Breast epithelium (tissue), 4 donors: Measurements from ENCODE around the gene KCMF1. TPM values are rescaled to one million over a fixed set of nuclear protein-coding genes. Genes with fewer than 3 reads are reported as not detected.

ENCODE experiments used
- DNase-seq, 2 donors: peaks; one replicate each; pipeline ENCODE4 v3.0.0-alpha.2; 2019; ENCODE audit warnings: low spot score in 2 of 2
- H3K27ac ChIP-seq, 2 donors: fragments of 200-600 bp; sonication (generic) in 1 of 2; one replicate each; pipeline ENCODE4 v1.5.1; 2016 to 2019; ENCODE audit warnings: mild to moderate bottlenecking in 1 of 2
- H3K27me3 ChIP-seq, 2 donors: fragments of 200-600 bp; sonication (generic) in 1 of 2; one replicate each; pipeline versions ENCODE4 v1.5.1 to v1.6.0; 2017 to 2019; ENCODE audit warnings: control low read depth in 1 of 2, mild to moderate bottlenecking in 1 of 2
- H3K36me3 ChIP-seq: fragments of 200-600 bp; one replicate; pipeline ENCODE4 v1.5.1; 2019
- H3K4me1 ChIP-seq, 2 donors: fragments of 200-600 bp; sonication (generic); one replicate each; pipeline ENCODE4 v1.5.1; 2016 to 2019; ENCODE audit warnings: control low read depth in 1 of 2
- H3K4me3 ChIP-seq, 3 donors: fragments of 200-600 bp; sonication (generic); 1 replicate in 2 of 3; 2 replicates in 1 of 3; pipeline ENCODE4 v1.5.1; 2016 to 2019; ENCODE audit warnings: mild to moderate bottlenecking in 3 of 3, moderate library complexity in 2 of 3
- H3K9me3 ChIP-seq, 2 donors: fragments of 200-600 bp; sonication (generic) in 1 of 2; one replicate each; pipeline ENCODE4 v1.5.1; 2016 to 2019; ENCODE audit warnings: control low read depth in 1 of 2
- CTCF ChIP-seq, 3 donors: fragments of 450-650 bp; IDR thresholded peaks; one replicate each; pipeline ENCODE4 v1.5.1; 2016 to 2017; ENCODE audit warnings: antibody characterized with exemption in 3 of 3, mild to moderate bottlenecking in 3 of 3, moderate library complexity in 3 of 3
- POLR2A ChIP-seq: fragments of 450-650 bp; IDR thresholded peaks from one replicate; pipeline ENCODE4 v1.6.1; 2016; ENCODE audit warnings: antibody characterized with exemption, mild to moderate bottlenecking, moderate library complexity
- POLR2AphosphoS5 ChIP-seq, 3 donors: sonication (generic); formaldehyde crosslinking; IDR thresholded peaks; one replicate each; pipeline ENCODE4 v1.6.1; 2017; ENCODE audit warnings: antibody characterized with exemption in 3 of 3
- intact Hi-C: fragments of 100-400 bp; cut with DNase I; formaldehyde crosslinking; loops from one replicate; pipeline ENCODE4 v1.15.1; 2023; ENCODE audit warnings: low total_unique reads
- total RNA-seq, 3 donors: library from RNA; depleted of rRNA; stranded (reverse); fragments of >200 nt; gene quantifications; one replicate each; pipeline ENCODE4 v1.1.0, GENCODE V29; 2016

Gene KCMF1
- total RNA-seq, 3 donors from 2014 or later: 35.7 to 68.6 (median 49.3) TPM

- intact Hi-C loops: no loop called here
- H3K27me3 ChIP-seq: no peaks in the 10 kb centered on the region
- H3K36me3 ChIP-seq: no peaks in the 10 kb centered on the region
- no peaks in the 10 kb centered on the region for H3K9me3 ChIP-seq
- TF ChIP-seq CTCF (IDR thresholded peaks at IDR 0.05) (no peak), POLR2A (no peak), POLR2AphosphoS5 (IDR thresholded peaks at IDR 0.05) (no peak)
- no peak overlapping the region for H3K4me3 ChIP-seq
- peaks cover 0 to 3% of the 10 kb centered on the region in 2 donors for H3K4me1 ChIP-seq
- H3K27ac ChIP-seq: no peak overlapping the region
- no peak for DNase-seq
These were observed 25.9 kb downstream of the KCMF1 start for GRCh38 chr2:84996909-84997308.

- Histone ChIP-seq H3K9me3 (no peaks in the 10 kb centered on the region), H3K27me3 (no peaks in the 10 kb centered on the region), H3K4me3 (no peak overlapping the region), H3K4me1 (peaks cover 0 to 3% of the 10 kb centered on the region in 2 donors), H3K36me3 (no peaks in the 10 kb centered on the region), H3K27ac (no peak overlapping the region)
- no peak for DNase-seq
- TF ChIP-seq POLR2AphosphoS5 (IDR thresholded peaks at IDR 0.05): no peak
- no peak for TF ChIP-seq CTCF (IDR thresholded peaks at IDR 0.05)
- no peak for TF ChIP-seq POLR2A
- intact Hi-C loops: no loop called here
These were observed 28.6 kb downstream of the KCMF1 start for GRCh38 chr2:84999553-84999955.

GRCh38 chr2:85001595-85001994, 30.6 kb downstream of the KCMF1 start:
- intact Hi-C loops: no loop called here
- TF ChIP-seq POLR2A (no peak), POLR2AphosphoS5 (IDR thresholded peaks at IDR 0.05) (no peak), CTCF (IDR thresholded peaks at IDR 0.05) (no peak)
- Histone ChIP-seq H3K4me1 (no peaks in the 10 kb centered on the region), H3K27ac (no peak overlapping the region), H3K36me3 (no peaks in the 10 kb centered on the region), H3K9me3 (no peaks in the 10 kb centered on the region), H3K27me3 (no peaks in the 10 kb centered on the region), H3K4me3 (no peak overlapping the region)
- DNase-seq: no peak

GRCh38 chr2:85002534-85002933, 31.6 kb downstream of the KCMF1 start:
- H3K9me3 ChIP-seq: no peaks in the 10 kb centered on the region
- no peaks in the 10 kb centered on the region for H3K4me1 ChIP-seq
- intact Hi-C loops: no loop called here
- H3K27ac ChIP-seq: no peak overlapping the region
- H3K27me3 ChIP-seq: no peaks in the 10 kb centered on the region
- TF ChIP-seq POLR2AphosphoS5 (IDR thresholded peaks at IDR 0.05): no peak
- TF ChIP-seq CTCF (IDR thresholded peaks at IDR 0.05): no peak
- no peak for TF ChIP-seq POLR2A
- no peak overlapping the region for H3K4me3 ChIP-seq
- DNase-seq: no peak
- H3K36me3 ChIP-seq: no peaks in the 10 kb centered on the region

GRCh38 chr2:85008252-85008651, 37.3 kb downstream of the KCMF1 start:
- no peak overlapping the region for H3K4me3 ChIP-seq
- H3K9me3 ChIP-seq: no peaks in the 10 kb centered on the region
- H3K4me1 ChIP-seq: no peaks in the 10 kb centered on the region
- no peak overlapping the region for H3K27ac ChIP-seq
- no peaks in the 10 kb centered on the region for H3K36me3 ChIP-seq
- TF ChIP-seq POLR2A (no peak), CTCF (IDR thresholded peaks at IDR 0.05) (no peak), POLR2AphosphoS5 (IDR thresholded peaks at IDR 0.05) (no peak)
- intact Hi-C loops: no loop called here
- DNase-seq: no peak
- H3K27me3 ChIP-seq: no peaks in the 10 kb centered on the region
